OCI-LY7 (cell line): ENCODE measurements around the gene PDK2. TPM values are rescaled to one million over a fixed set of nuclear protein-coding genes. Genes with fewer than 3 reads are reported as not detected.

Experiments used
- BruUV-seq: library from RNA; stranded (reverse); fragments of 400-500 nt; replicated peaks from 2 replicates; lab custom pipeline; 2021; lab: Mats Ljungman, UMichigan
- CTCF ChIA-PET: fragments of 300-600 bp; sonication (Branson Sonifier 250); formaldehyde crosslinking; loops from one replicate; lab custom pipeline; 2022; ENCODE audit warnings: antibody characterized with exemption; ENCODE audit not compliant: unreplicated experiment; lab: Charles Lee
- POLR2A ChIA-PET: fragments of 300-600 bp; sonication (Branson Sonifier 250); formaldehyde crosslinking; loops from one replicate; lab custom pipeline; 2022; ENCODE audit warnings: antibody characterized with exemption; lab: Charles Lee
- DNase-seq: peaks from one replicate; pipeline ENCODE4 v3.0.0-alpha.2; 2015; ENCODE audit warnings: low spot score
- H2AFZ ChIP-seq: fragments of 200-600 bp; sonication (generic), shearing (Covaris generic); 2 replicates; pipeline ENCODE4 v1.6.1; 2014; ENCODE audit warnings: mild to moderate bottlenecking, antibody characterized with exemption, low read length, moderate library complexity
- H3K27ac ChIP-seq: fragments of 200-600 bp; sonication (generic); 2 replicates; pipeline ENCODE4 v1.5.1; 2014; ENCODE audit warnings: mixed run types, low read depth, mild to moderate bottlenecking, moderate library complexity, low read length, inconsistent platforms; ENCODE audit not compliant: poor library complexity, severe bottlenecking
- H3K36me3 ChIP-seq: fragments of 200-600 bp; sonication (generic); 2 replicates; pipeline ENCODE4 v1.6.1; 2014; ENCODE audit warnings: mild to moderate bottlenecking, antibody characterized with exemption, low read length, moderate library complexity, mixed read lengths; ENCODE audit not compliant: insufficient read depth
- H3K4me1 ChIP-seq: fragments of 200-600 bp; sonication (generic); 2 replicates; pipeline ENCODE4 v1.5.1; 2014; ENCODE audit warnings: mild to moderate bottlenecking, low read length; ENCODE audit not compliant: insufficient read depth, poor library complexity, severe bottlenecking
- H3K4me2 ChIP-seq: fragments of 200-600 bp; sonication (generic); 2 replicates; pipeline ENCODE4 v1.6.1; 2014; ENCODE audit warnings: mild to moderate bottlenecking, low read length
- H3K4me3 ChIP-seq: fragments of 200-600 bp; sonication (generic); 2 replicates; pipeline ENCODE4 v1.5.1; 2014; ENCODE audit warnings: mild to moderate bottlenecking, low read depth, low read length; ENCODE audit not compliant: poor library complexity, severe bottlenecking
- H3K79me2 ChIP-seq: fragments of 200-600 bp; sonication (generic); 2 replicates; pipeline ENCODE4 v1.6.1; 2016; ENCODE audit warnings: low read depth, mild to moderate bottlenecking, low read length, moderate library complexity, mixed read lengths; ENCODE audit not compliant: insufficient read depth
- H3K9me2 ChIP-seq: fragments of 200-600 bp; sonication (generic); 2 replicates; pipeline ENCODE4 v1.6.1; 2016; ENCODE audit warnings: mild to moderate bottlenecking, low read length, mixed read lengths; ENCODE audit not compliant: insufficient read depth
- H3K9me3 ChIP-seq: fragments of 200-600 bp; sonication (generic); 2 replicates; pipeline ENCODE4 v1.6.1; 2014; ENCODE audit warnings: mild to moderate bottlenecking, mixed run types, low read length, mixed read lengths
- H4K20me1 ChIP-seq: fragments of 200-600 bp; sonication (generic); 2 replicates; pipeline ENCODE4 v1.6.1; 2014; ENCODE audit warnings: mild to moderate bottlenecking, antibody characterized with exemption, low read length, moderate library complexity, mixed read lengths; ENCODE audit not compliant: insufficient read depth
- CTCF ChIP-seq: fragments of 200-600 bp; sonication (generic); conservative IDR thresholded peaks from 2 replicates; pipeline ENCODE4 v1.5.1; 2014; ENCODE audit warnings: mild to moderate bottlenecking, antibody characterized with exemption, low read length, moderate library complexity, mixed read lengths
- EZH2phosphoT487 ChIP-seq: fragments of 200-600 bp; sonication (generic); IDR thresholded peaks from 2 replicates; pipeline ENCODE4 v1.6.1; 2018; ENCODE audit warnings: low read depth, borderline replicate concordance, mild to moderate bottlenecking, mixed run types, antibody characterized with exemption, low read length, moderate library complexity, mixed read lengths
- intact Hi-C: fragments of 100-400 bp; cut with micrococcal nuclease; formaldehyde crosslinking; loops from one replicate; pipeline ENCODE4 v1.10.0; 2022; ENCODE audit not compliant: unreplicated experiment
- total RNA-seq, 2 experiments: library from RNA; depleted of rRNA in 1 of 2; stranded (reverse); fragments of >200 nt in 1 of 2; shearing (Covaris generic) in 1 of 2; gene quantifications; 2 replicates each; pipeline ENCODE4 v1.2.3, GENCODE V29; 2014 to 2022

The PDK2 gene
- total RNA-seq, 2 experiments from 2014 or later = 21.8 to 27.7 TPM

GRCh38 chr17:50132104-50132794 is 37.1 kb downstream of the PDK2 start:
- Histone ChIP-seq H3K9me3 (no peaks in the 10 kb centered on the region), H2AFZ (no peak overlapping the region), H3K79me2 (no peaks in the 10 kb centered on the region), H3K4me1 (peaks cover 11% of the 10 kb centered on the region), H3K9me2 (no peaks in the 10 kb centered on the region), H3K27ac (no peak overlapping the region), H3K4me3 (no peak overlapping the region), H3K36me3 (peaks cover 51% of the 10 kb centered on the region), H3K4me2 (no peak overlapping the region), H4K20me1 (no peaks in the 10 kb centered on the region)
- BruUV-seq = no TSS peak
- ChIA-PET CTCF (no interaction called here), POLR2A (no interaction called here)
- intact Hi-C loops = no loop called here
- TF ChIP-seq EZH2phosphoT487 (no peak), CTCF (no peak)
- no peak for DNase-seq

- Histone ChIP-seq H3K9me2 (no peaks in the 10 kb centered on the region), H4K20me1 (no peaks in the 10 kb centered on the region), H3K79me2 (no peaks in the 10 kb centered on the region), H3K27ac (no peak overlapping the region), H3K4me3 (no peak overlapping the region), H3K4me1 (peaks cover 6% of the 10 kb centered on the region), H3K9me3 (no peaks in the 10 kb centered on the region), H3K4me2 (no peak overlapping the region), H3K36me3 (peaks cover 60% of the 10 kb centered on the region), H2AFZ (no peak overlapping the region)
- BruUV-seq = no TSS peak
- POLR2A ChIA-PET = no interaction called here
- CTCF ChIA-PET = no interaction called here
- TF ChIP-seq CTCF = no peak
- TF ChIP-seq EZH2phosphoT487 = no peak
- DNase-seq = no peak
- intact Hi-C loops = no loop called here
Observed at GRCh38 chr17:50133028-50133768, 38.0 kb downstream of the PDK2 start.

GRCh38 chr17:50133769-50134099 is 38.6 kb downstream of the PDK2 start:
- Histone ChIP-seq H3K9me3 (no peaks in the 10 kb centered on the region), H4K20me1 (no peaks in the 10 kb centered on the region), H3K79me2 (no peaks in the 10 kb centered on the region), H3K4me2 (no peak overlapping the region), H3K9me2 (no peaks in the 10 kb centered on the region), H3K4me3 (no peak overlapping the region), H3K27ac (no peak overlapping the region), H2AFZ (no peak overlapping the region), H3K36me3 (peaks cover 65% of the 10 kb centered on the region), H3K4me1 (peaks cover 6% of the 10 kb centered on the region)
- intact Hi-C loops = no loop called here
- BruUV-seq = no TSS peak
- ChIA-PET POLR2A (no interaction called here), CTCF (no interaction called here)
- no peak for DNase-seq
- TF ChIP-seq EZH2phosphoT487 = no peak
- no peak for TF ChIP-seq CTCF
